Keratinocyte (primary cell): ENCODE data around the gene ATF7IP. TPM values are rescaled to one million over a fixed set of nuclear protein-coding genes. Genes with fewer than 3 reads are reported as not detected.

Experiments
- DNase-seq: peaks from one replicate; pipeline ENCODE4 v3.0.0-alpha.2; 2011; ENCODE audit warnings: low read depth, missing footprints, low spot score
- FAIRE-seq: peaks from 2 replicates; lab custom pipeline; 2011; peaks lifted over from hg19 to GRCh38; lab: Jason Lieb, UNC
- H2AFZ ChIP-seq: 2 replicates; pipeline ENCODE4 v1.6.0; 2012; ENCODE audit warnings: low read length, control low read depth, inconsistent platforms; ENCODE audit not compliant: control insufficient read depth
- H3K27ac ChIP-seq: 2 replicates; pipeline ENCODE4 v1.5.1; 2011; ENCODE audit warnings: low read length; ENCODE audit not compliant: control insufficient read depth, insufficient read depth
- H3K27me3 ChIP-seq: 3 replicates; pipeline ENCODE4 v1.6.0; 2011; ENCODE audit warnings: low read length; ENCODE audit not compliant: control insufficient read depth, insufficient read depth; ENCODE audit errors: extremely low read depth
- H3K36me3 ChIP-seq, 2 experiments: 2 replicates in 1 of 2; 3 replicates in 1 of 2; pipeline ENCODE4 v1.5.1; 2011; ENCODE audit warnings: low read length in 2 of 2, mild to moderate bottlenecking in 1 of 2; ENCODE audit not compliant: control insufficient read depth in 2 of 2, insufficient read depth in 2 of 2; ENCODE audit errors: extremely low read depth in 1 of 2
- H3K4me1 ChIP-seq: 3 replicates; pipeline ENCODE4 v1.5.1; 2011; ENCODE audit warnings: low read length; ENCODE audit not compliant: control insufficient read depth, insufficient read depth; ENCODE audit errors: extremely low read depth
- H3K4me2 ChIP-seq: 3 replicates; pipeline ENCODE4 v1.6.0; 2011; ENCODE audit warnings: low read depth, low read length; ENCODE audit not compliant: control insufficient read depth, insufficient read depth; ENCODE audit errors: extremely low read depth
- H3K4me3 ChIP-seq, 3 experiments: fragments of 200-600 bp in 1 of 3; sonication (generic) in 1 of 3; 2 replicates in 2 of 3; 3 replicates in 1 of 3; pipeline ENCODE4 v1.5.1; 2011 to 2016; ENCODE audit warnings: low read length in 3 of 3, mild to moderate bottlenecking in 3 of 3, control low read depth in 2 of 3, inconsistent platforms in 1 of 3, low read depth in 1 of 3, mixed read lengths in 1 of 3, mixed run types in 1 of 3, moderate library complexity in 1 of 3; ENCODE audit not compliant: control insufficient read depth in 2 of 3, insufficient read depth in 2 of 3; ENCODE audit errors: extremely low read depth in 1 of 3
- H3K79me2 ChIP-seq: 2 replicates; pipeline ENCODE4 v1.6.0; 2012; ENCODE audit warnings: low read length; ENCODE audit not compliant: control insufficient read depth, insufficient read depth
- H3K9ac ChIP-seq: 3 replicates; pipeline ENCODE4 v1.6.0; 2011; ENCODE audit warnings: low read length; ENCODE audit not compliant: control insufficient read depth, insufficient read depth; ENCODE audit errors: extremely low read depth
- H3K9me1 ChIP-seq: 3 replicates; pipeline ENCODE4 v1.6.0; 2011; ENCODE audit warnings: low read length; ENCODE audit not compliant: control insufficient read depth, insufficient read depth; ENCODE audit errors: extremely low read depth
- H3K9me3 ChIP-seq: 2 replicates; pipeline ENCODE4 v1.5.1; 2012; ENCODE audit warnings: low read depth, low read length; ENCODE audit not compliant: control insufficient read depth
- H4K20me1 ChIP-seq: 3 replicates; pipeline ENCODE4 v1.6.0; 2011; ENCODE audit warnings: low read length; ENCODE audit not compliant: control insufficient read depth, insufficient read depth; ENCODE audit errors: extremely low read depth
- CTCF ChIP-seq, 3 experiments: IDR thresholded peaks in 1 of 3; conservative IDR thresholded peaks in 1 of 3; optimal IDR thresholded peaks in 1 of 3; 2 replicates in 2 of 3; 3 replicates in 1 of 3; pipeline versions ENCODE3 to v1.5.1; 2011; ENCODE audit warnings: low read length in 3 of 3, mild to moderate bottlenecking in 3 of 3, moderate library complexity in 2 of 3, control low read depth in 1 of 3, inconsistent platforms in 1 of 3; ENCODE audit not compliant: insufficient read depth in 2 of 3; ENCODE audit errors: extremely low read depth in 1 of 3
- EZH2 ChIP-seq: IDR thresholded peaks from one replicate; pipeline ENCODE4 v1.6.1; 2012; ENCODE audit warnings: inconsistent platforms, mild to moderate bottlenecking, low read length, moderate library complexity
- dilution Hi-C: fragments of 300-500 bp; cut with MboI; formaldehyde crosslinking; loops from one replicate; pipeline ENCODE4 v1.7.0; 2020; ENCODE audit warnings: low sequenced_read_pairs; ENCODE audit not compliant: extremely low pct_ligation_motif_present
- polyA plus RNA-seq, 5 experiments: library from polyadenylated mRNA; depleted of rRNA in 3 of 5; stranded (reverse) in 3 of 5; stranded (forward) in 1 of 5; unstranded in 1 of 5; fragments of >200 nt; gene quantifications; 1 replicate in 1 of 5; 2 replicates in 3 of 5; 3 replicates in 1 of 5; pipeline versions ENCODE4 v1.2.1 to v1.2.3, GENCODE V29; 2011 to 2012; ENCODE audit warnings: missing spikeins in 2 of 5, low read depth in 1 of 5, low replicate concordance in 1 of 5

Gene ATF7IP
- polyA plus RNA-seq, 1 donor (not counting 4 experiments of a cell fraction or from before 2014, with no cell fraction given): 16.3 TPM

GRCh38 chr12:14495326-14495725 is 129.8 kb downstream of the ATF7IP start:
- H3K4me3 ChIP-seq: no peak overlapping the region
- H3K4me2 ChIP-seq: no peak overlapping the region
- H3K79me2 ChIP-seq: no peaks in the 10 kb centered on the region
- H3K36me3 ChIP-seq: peaks cover 5 to 9% of the 10 kb centered on the region in 2 experiments
- no peak overlapping the region for H3K9ac ChIP-seq
- dilution Hi-C loops: no loop called here
- H3K4me1 ChIP-seq: peaks cover 6% of the 10 kb centered on the region
- no peaks in the 10 kb centered on the region for H4K20me1 ChIP-seq
- no peak overlapping the region for H2AFZ ChIP-seq
- FAIRE-seq (no peak), DNase-seq (no peak)
- TF ChIP-seq CTCF (optimal IDR thresholded peaks at IDR 0.05 in 1 of 3, IDR thresholded peaks at IDR 0.05 in 1 of 3, conservative IDR thresholded peaks at IDR 0.05 in 1 of 3; ENCODE audit: extremely low read depth in 1 of 3, insufficient read depth in 2 of 3, low read length in 3 of 3): no peak
- no peak for TF ChIP-seq EZH2
- H3K9me3 ChIP-seq: no peaks in the 10 kb centered on the region
- H3K27me3 ChIP-seq: no peaks in the 10 kb centered on the region
- H3K27ac ChIP-seq: no peak overlapping the region
- no peaks in the 10 kb centered on the region for H3K9me1 ChIP-seq

GRCh38 chr12:14505626-14506596 is 140.4 kb downstream of the ATF7IP start:
- Histone ChIP-seq H3K27me3 (no peaks in the 10 kb centered on the region), H4K20me1 (no peaks in the 10 kb centered on the region), H3K9ac (no peak overlapping the region), H3K27ac (no peak overlapping the region), H3K36me3 (peaks cover 0 to 2% of the 10 kb centered on the region in 2 experiments), H2AFZ (no peak overlapping the region), H3K79me2 (no peaks in the 10 kb centered on the region), H3K9me1 (no peaks in the 10 kb centered on the region), H3K4me1 (no peaks in the 10 kb centered on the region), H3K4me2 (no peak overlapping the region), H3K9me3 (no peaks in the 10 kb centered on the region), H3K4me3 (no peak overlapping the region)
- dilution Hi-C loops: no loop called here
- DNase-seq: no peak
- FAIRE-seq: no peak
- TF ChIP-seq EZH2 (no peak), CTCF (optimal IDR thresholded peaks at IDR 0.05 in 1 of 3, IDR thresholded peaks at IDR 0.05 in 1 of 3, conservative IDR thresholded peaks at IDR 0.05 in 1 of 3; ENCODE audit: extremely low read depth in 1 of 3, insufficient read depth in 2 of 3, low read length in 3 of 3) (no peak)
